CD4-positive, alpha-beta T cell treated with Interferon alpha-2 for 1 hour (primary cell): Measurements from ENCODE around the gene NEURL3.
"Not testable (repeated sequence)": the region's sequence is repeated elsewhere in the genome, so short reads cannot be mapped to it uniquely, and the experiment has no call there.

Experiments
- DNase-seq, 2 donors: peaks; one replicate each; pipeline ENCODE4 v3.0.0-alpha.2; 2020 to 2022

The NEURL3 gene, protein sequence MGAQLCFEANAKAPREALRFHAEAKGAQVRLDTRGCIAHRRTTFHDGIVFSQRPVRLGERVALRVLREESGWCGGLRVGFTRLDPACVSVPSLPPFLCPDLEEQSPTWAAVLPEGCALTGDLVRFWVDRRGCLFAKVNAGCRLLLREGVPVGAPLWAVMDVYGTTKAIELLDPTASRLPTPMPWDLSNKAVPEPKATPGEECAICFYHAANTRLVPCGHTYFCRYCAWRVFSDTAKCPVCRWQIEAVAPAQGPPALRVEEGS

DNA sequence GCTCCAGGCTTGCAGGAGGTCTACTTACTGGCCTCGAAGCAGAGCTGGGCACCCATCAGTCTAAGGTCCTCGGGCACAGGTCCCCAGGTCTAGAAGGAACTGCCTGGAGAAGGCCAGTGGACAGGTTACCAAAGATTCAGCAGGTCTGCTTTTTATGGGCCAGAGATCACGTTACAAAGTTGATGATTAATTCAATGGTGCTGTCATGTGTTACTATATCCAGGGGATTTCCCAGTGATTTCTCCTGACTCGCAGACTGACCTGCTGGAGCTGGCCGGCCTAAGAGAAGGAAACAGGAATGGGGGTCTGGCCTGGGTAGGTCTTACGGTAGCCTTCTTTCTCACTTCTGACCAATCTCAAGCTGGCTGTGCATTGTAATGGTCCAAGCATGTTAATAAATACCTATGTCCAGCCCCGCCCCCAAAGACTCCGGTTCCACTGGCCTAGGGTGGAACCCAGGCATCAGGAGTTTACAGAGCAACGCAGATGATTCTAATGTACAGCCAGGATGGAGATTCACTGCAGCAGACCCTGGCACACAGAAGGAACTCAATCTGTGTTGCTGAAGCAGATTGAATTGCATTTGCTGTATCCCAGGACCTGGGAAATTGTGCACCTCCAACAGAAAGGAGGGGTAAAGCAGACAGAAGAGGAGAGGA is at the start of gene NEURL3:
Gene NEURL3, minus strand, starts transcription at position 127 of the 659 bp plus-strand sequence. Its CDS starts 71 bp downstream, at position 56.
- DNase-seq = no peak

DNA sequence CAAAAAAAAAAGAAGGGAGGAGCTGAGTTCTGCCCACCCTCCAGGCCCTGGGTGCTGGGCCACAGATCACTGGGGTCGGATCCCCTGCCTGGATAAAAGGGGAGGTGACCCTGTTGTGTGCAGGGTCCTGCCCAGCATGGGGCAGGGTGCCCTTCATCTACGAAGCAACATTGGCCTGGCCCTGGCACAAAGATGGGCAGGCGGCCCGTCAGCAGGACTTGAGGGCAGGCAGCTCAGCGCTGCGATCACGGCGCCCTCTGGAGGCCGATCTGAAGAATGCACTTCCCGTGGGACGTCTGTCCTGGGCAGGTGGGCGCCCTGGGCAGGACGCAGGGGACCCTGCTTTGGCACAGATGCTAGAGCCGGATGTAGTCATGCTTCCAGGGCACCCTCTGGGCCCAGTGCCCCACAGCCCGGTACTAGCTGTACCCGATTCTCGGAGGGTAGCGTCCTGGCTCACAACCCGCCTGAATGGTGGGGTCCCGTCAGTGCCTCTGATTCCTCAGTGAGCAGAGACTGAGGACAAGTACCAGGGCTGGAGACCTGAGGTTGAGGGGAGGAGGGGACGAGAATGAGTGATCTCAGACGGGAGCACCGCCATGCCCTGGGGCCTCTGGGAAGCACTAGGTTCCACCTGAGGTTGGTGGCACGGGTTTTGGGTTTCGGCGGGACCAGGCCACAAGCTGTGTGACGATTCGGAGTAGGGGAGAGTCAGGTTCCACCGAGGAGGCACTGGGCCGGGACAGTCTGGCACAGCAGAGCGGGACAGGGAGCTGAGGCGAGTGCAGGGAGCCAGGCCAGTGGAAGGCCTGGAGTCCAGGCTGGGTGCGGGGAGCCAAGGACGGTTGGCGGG is 49.4 kb upstream of the NEURL3 start:
- DNase-seq = peak; percentile 75 to 78

DNA sequence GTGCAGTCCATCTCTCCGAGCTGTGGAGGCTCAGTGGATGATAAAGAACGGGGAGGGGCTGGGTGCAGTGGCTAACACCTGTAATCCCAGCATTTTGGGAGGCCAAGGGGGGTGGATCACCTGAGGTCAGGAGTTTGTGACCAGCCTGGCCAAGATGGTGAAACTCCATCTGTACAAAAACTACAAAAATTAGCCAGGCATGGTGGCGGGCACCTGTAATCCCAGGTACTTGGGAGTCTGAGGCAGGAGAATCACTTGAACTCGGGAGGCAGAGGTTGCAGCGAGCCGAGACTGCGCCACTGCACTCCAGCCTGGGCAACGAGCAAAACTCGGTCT is 48.8 kb upstream of the NEURL3 start:
- not testable (repeated sequence) for DNase-seq

DNA sequence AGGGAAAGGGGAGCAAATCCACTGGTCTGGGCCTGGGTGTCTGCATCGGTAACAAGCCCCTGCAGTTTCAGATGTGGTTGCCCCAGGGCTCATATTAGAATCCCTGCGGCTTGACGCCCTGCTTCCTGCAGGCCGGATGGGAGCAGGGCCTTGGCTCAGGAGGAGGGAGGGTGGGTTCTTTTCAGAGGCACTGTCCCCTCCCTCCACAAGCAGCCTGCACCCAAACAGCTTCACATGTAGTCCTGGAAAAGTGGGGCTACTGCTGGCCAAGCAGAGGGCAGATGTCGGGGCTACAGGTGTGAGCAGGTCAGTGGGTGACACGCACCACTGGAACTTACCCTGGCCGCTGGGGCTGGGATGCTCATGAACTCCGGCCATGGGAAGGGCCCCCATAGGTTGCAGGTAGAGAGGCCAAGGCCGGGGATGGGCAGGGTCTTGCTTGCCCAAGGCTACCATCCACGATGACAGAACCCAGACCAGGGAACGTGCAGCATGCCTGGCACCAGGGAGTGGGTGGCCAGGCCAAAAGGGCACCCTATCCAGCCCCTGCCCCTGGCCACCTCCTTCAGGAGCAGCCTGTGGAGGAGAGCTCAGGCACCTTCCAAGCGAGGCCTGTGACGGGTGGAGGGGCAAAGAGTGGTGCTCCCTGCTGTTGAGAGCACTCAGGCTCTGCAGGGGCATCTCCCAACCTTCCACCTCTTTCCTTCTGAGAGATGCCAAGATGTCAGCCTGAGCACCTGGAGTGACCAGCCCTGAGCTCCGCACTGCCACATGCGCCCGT is 48.2 kb upstream of the NEURL3 start:
- DNase-seq = peak in 1 of 2 donors; percentile 25

DNA sequence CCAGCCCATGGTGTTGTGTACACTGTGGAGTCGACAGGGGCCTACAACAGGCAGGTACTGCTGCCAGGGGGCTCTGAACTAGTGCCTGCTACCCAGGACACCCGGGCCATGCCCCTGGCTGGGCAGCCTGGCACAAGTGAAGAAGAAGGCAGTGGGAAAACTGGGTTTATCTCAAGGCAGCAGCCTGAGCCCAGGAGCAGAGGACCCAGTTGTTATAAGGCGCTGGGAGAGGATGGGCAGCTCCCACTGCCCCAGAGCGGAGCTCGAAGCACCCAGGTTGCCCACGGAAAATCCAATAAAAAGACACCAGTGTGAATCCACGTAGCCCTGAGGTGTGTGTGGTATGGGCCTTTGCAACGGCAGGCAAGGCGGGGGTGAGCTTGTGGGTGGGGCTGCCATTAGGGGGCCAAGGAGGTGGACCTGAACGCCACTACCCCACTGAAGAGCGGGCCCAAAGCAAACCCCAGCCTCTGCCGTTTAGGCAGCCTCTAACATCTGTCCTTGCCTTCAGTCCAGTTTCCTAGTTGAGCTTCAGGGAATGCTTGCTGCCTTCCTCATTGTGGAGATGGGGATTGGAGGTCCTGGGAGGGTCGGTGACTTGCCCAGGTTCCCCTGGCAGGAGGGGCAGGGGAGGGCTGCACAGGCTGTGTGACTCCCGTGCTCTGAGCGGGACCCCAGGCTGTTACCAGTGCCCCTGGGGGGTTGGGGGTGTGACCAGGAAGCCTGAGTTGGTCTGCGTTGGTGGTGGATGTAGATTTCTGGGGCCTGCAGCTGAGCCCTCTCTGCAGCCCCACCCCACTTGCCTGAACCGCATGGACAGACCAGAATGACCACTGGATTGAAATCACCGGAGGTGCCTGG is 47.4 kb upstream of the NEURL3 start:
- DNase-seq = peak in 1 of 2 donors; percentile 31

DNA sequence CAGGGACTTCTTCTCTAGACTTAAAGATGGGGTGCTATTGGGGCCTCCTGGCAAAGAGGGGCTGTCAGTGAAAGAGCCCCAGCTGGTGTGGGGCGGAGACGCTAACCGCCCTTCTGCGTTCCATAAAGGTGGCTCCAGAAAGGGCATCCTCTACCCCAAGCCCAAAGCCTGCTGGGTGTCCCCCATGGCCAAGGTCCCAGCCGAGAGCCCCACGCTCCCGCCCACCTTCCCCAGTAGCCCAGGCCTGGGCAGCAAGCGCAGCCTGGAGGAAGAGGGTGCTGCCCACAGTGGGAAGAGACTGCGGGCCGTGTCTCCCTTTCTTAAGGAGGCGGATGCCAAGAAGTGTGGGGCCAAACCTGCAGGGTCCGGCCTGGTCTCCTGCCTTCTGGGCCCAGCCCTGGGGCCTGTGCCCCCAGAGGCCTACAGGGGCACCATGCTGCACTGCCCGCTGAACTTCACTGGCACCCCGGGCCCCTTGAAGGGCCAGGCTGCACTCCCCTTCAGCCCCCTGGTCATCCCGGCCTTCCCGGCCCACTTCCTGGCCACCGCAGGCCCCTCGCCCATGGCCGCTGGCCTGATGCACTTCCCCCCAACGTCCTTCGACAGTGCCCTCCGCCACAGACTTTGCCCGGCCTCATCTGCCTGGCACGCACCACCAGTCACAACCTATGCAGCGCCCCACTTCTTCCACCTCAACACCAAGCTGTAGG is 46.6 kb upstream of the NEURL3 start:
- peak in 1 of 2 donors; percentile 20 for DNase-seq

DNA sequence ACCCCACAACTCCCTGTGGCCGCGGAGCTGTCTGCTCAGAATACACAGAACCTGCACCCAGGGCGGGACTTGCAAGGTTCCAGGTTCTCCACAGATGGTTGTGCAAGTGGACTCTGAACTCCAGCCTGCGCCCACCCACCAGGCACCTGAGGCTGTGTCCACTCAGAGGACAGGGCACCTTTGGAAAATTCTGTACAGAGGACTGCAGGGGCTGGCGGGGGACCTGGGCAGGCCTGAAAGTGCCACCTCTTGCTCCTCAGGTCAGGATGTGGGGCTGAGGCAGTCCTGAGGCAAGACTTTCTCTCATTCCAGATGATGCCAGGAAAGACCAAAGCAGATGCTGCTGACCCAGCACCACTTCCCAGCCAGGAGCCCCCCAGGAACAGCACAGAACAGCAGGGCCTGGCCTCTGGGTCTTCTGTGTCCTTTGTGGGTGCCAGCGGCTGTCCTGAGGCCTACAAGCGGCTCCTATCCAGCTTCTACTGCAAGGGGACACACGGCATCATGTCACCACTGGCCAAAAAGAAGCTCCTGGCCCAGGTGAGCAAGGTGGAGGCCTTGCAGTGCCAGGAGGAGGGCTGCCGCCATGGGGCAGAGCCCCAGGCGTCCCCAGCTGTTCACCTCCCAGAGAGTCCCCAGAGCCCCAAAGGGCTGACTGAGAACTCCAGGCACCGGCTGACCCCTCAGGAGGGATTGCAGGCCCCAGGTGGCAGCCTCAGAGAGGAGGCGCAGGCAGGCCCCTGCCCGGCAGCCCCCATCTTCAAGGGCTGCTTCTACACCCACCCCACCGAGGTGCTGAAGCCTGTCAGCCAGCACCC is 45.8 kb upstream of the NEURL3 start:
- DNase-seq = peak in 1 of 2 donors; percentile 14

DNA sequence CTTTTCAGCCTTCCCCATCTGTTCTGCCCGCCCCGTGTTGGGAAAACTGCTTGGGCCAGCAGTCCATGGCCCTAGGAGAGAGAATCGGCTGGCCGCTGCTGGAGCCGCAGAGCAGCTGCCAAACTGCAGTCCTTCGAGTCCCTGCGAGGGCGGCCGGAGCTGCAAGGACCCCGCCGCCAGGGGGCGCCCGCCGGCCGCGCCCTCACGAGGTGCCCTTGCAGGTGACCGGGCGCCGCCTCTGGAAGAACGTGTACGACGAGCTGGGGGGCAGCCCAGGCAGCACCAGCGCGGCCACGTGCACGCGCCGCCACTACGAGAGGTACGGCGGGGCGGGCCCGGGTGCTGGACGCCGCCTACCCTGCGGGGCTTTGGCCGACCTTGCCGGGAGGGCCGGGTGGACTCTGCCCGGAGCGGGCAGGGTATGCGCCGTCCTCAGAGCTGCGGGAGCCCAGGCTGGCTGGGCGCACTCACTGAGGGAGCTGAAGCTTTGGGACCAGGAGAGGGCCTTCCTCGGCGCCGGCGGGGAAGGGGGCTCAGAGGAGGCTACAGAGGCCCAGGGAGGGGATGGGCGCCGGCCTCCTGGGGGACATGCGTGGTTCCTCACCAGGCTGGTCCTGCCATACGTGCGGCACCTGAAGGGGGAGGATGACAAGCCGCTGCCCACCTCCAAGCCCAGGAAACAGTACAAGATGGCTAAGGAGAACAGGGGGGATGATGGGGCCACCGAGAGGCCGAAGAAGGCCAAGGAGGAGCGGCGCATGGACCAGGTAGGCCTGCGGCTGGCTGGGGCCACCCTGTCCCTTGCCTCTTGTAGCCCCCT is 45.0 kb upstream of the NEURL3 start:
- DNase-seq = peak in 1 of 2 donors; percentile 20

DNA sequence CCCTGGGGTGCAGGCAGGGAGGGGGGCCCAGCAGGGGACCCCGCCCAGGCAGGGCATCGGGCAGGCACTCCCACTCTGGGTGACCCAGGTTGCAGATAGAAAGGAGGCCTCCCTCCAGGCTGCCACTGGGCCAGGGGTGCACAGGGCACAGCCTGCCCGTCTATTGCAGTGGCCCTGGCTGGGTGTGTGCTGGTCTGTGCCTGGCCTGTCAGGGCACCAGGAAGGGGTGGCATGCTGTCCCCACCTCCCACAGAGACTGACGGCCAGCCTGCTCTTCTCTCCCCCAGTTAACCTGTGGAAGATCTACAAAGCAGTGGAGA is 44.3 kb upstream of the NEURL3 start:
- no peak for DNase-seq

DNA sequence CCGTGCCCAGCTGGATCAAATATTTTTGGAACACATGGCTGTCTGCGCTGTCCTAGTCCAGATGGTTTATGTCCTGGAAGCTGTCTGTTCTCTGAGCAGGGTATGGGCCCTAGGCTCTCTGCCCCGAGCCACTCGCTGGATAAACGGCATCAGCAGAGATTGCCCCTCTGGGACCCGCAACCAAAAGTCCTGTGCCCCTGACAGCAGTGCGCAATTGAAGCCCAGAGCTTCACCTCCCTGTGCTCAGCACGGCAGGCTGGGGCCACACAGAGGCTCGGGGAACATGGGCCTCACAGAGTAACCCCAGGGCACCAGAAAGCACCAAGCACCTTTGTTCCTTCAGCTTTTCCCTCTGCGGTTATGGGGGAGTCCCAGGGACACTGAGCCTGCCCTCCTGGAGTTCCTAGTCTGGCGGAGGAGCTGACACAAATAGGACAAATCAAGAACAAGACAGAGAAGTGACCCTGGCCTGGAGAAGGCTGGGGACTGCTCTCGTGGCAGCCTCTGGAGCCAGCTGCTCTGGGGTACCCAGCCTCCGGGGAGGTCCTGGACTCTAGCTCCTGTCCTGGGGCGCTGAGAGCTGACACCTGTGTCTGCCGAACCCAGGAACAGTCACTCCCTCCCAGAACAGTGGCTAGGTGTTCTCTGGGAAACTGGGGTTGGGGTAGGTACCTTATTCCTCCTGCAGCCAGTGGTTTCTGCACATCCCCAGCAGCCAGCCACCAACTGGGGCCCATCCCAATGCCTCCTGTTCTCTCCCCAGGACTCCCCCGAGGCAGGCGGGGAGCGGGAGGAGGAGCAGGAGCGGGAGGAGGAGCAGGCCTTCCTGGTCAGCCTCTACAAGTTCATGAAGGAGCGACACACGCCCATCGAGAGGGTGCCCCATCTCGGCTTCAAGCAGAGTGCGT is 43.7 kb upstream of the NEURL3 start:
- peak in 1 of 2 donors; percentile 12 for DNase-seq

DNA sequence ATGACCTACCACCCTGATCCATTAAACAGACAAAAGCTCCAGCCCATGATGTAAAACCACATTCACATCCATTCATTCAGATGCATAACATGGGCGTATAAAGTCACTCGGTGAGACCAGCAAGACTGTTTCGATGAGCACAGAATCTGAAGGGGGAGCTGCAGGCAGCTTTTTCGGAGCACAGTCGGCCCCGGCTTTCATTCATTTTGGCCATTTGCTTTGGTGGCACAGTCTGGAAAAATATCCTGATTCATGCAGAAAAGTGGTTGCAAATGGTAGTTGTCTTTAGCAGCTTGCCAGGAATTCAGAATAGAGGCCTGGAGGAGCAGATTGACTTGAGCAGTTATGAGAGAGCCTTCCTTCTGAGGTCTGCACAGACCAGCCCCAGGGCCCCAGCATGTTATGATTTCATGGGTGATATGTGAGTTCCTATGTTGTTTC is 42.6 kb upstream of the NEURL3 start:
- DNase-seq = no peak

DNA sequence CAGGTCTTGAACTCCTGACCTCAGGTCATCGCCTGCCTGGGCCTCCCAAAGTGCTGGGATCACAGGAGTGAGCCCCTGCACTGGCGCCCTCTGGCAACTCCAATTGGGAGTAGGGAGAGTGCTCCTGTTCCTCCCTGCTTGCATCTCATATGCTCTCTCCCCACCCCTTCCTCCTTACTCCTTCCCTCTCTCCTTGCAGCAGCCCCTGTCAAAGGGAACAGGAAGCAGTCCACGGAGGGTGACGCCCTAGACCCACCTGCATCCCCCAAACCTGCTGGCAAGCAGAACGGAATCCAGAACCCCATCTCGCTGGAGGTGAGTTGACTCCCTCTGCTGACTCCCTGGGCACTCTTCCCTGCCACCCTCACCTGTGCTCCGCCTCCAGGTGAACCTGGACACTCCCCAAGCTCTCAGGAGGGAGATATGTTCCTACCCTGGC is 42.1 kb upstream of the NEURL3 start:
- no peak for DNase-seq

DNA sequence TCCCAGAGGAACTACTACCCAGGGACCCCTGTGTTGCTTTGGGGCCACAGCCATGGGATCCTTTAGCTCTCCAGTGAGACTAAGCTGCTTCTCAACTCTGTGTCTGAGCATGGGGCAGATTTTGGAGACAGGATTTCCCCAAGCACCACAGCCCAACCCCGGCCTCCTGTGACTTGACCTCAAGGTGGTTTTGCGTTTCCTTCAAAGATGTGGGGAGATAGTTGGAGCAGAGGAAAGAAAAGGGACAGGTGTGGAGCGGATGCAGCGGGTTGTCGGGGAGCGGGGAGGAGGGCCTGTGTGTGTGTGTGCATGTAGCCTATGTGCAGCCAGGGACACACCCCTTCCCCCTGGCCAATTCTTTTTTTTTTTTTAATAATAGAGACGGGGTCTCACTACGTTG is 41.6 kb upstream of the NEURL3 start:
- DNase-seq = peak in 1 of 2 donors; percentile 55

DNA sequence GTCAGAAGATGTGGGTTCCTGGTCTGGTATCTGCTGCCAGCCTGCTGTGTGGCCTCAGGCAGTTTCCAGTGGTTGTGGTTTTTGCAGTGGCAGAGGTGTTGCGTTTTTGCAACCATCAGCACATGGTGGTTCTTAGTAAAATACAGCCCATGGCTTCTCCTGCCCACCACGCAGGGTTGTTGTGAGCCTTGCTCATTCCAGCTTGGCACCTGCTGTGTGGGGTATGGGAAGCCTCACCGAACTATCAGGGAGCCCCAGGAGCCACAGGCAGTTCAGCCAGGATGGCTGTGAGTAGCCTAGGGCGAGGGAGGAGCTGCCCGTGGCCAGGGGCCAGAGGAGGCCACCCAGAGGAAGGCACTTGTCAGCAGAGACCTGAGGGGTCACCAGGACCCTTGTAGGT is 41.2 kb upstream of the NEURL3 start:
- DNase-seq = peak in 1 of 2 donors; percentile 50

DNA sequence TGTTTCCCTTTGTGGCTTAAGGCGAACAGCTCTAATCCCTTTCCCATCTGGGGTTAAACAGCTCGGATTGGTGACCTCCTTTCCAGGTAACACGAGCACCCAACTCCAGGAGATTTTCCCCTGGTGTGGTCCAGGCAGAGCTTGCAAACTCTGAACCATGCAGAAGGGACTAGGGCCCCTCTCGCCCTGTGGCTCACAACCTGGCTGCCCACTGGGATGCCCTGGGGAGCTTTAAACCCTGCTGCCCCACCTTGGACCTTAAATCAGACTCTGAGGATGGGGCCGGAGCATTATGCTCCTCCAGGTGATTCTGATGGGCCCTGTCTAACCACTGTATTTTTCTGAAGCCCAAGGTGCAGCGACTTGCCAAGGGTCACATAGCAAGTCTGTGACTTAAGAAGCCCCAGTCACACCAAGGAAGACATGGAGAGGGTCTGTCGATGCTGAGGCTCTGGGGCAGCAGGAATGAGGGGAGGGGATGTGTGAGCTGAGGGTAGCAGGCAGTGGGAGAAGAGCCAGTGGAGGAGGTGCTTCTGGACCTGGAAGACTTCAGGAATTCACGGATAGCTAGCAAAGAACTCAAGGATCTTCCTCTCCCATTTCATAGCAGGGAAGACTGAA is 37.3 kb upstream of the NEURL3 start:
- no peak for DNase-seq

DNA sequence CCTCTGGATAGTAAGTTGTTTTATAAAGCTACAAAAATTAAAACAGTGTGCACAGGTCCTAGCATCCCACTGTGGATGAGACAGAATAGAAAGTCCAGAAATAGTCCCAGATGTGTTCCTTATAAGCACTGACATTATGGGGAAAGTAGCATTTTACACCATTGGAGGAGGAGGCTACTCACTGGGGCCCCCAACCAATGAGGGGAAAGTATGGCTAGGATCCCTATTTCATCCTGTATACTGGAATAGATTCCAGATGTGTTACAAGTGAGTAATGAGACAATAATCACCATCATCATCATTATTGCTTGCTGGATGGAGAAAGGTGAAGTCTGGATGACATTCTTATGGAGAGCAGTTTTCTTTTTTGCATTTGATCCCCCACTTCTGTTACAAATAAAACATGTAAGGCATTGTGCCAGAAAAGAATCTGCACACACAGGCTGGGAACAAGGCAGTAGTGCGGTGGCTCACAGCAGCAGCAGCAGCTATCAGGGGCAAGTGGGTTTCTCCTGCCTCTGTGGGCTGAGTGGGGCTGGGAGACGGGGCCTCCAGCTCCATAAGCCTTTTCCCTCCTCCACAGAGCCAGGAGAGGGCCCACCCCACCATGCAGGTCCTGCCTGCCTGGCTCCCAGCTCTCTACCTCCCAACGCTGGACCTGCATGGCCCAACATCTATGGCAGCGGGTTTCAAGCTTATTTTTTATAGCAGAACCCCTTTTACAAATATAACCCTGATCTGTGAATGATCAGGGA is 36.4 kb upstream of the NEURL3 start:
- DNase-seq = no peak

DNA sequence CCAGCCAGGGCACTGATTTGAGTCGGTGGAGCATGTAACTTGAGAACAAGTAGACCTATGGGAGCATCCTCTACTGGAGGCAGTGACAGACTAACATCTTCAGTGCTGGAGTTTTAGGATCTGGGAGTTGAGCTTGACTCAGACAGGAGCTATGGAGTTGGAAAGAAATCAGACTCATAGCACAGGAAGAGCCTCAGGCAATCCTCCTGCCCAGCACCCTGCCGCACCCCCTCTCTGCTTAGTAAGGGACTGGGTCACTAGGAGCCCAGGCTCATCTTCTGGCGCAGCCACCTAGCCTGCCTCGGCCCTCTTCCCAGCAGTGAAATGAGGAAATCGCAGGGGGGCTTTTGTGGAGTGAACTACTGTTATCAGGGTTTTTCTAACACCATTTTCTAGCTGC is 35.0 kb upstream of the NEURL3 start:
- DNase-seq = no peak
